SU-DHL-6 (cell line): ENCODE data around the gene OBP2A.

Experiments
- EZH2phosphoT487 ChIP-seq: fragments of 200-600 bp; sonication (generic), shearing (Covaris generic); conservative IDR thresholded peaks from 2 replicates; pipeline ENCODE4 v1.6.1; 2018; ENCODE audit warnings: mild to moderate bottlenecking, antibody characterized with exemption, low read length, moderate library complexity, mixed read lengths
- TF ChIP-seq, protein P1 (sequence below): fragments of 200-600 bp; sonication (generic); IDR thresholded peaks from one replicate; pipeline ENCODE4 v1.5.1; 2017; ENCODE audit warnings: antibody characterized with exemption, mild to moderate bottlenecking, low read length, moderate library complexity; ENCODE audit not compliant: insufficient read depth, poor library complexity, severe bottlenecking

DNA sequence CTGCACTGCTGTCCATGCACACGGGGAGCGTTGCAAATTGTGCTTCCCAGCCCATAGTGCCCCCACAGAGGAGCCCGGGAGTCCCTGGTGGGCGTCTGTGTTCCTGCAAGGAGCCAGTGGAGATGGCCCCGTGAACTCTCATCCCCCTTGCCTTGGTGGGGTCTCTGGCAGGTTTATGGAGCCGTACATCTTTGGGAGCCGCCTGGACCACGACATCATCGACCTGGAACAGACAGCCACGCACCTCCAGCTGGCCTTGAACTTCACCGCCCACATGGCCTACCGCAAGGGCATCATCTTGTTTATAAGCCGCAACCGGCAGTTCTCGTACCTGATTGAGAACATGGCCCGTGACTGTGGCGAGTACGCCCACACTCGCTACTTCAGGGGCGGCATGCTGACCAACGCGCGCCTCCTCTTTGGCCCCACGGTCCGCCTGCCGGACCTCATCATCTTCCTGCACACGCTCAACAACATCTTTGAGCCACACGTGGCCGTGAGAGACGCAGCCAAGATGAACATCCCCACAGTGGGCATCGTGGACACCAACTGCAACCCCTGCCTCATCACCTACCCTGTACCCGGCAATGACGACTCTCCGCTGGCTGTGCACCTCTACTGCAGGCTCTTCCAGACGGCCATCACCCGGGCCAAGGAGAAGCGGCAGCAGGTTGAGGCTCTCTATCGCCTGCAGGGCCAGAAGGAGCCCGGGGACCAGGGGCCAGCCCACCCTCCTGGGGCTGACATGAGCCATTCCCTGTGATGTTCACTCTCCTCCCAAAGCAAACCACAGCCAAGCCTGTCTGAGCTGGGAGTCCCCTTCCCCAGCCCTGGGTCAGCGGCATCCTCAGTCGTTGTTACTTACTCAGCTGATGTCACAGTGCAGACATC lies 42.3 kb upstream of the OBP2A start:
- TF ChIP-seq, protein P1, sequence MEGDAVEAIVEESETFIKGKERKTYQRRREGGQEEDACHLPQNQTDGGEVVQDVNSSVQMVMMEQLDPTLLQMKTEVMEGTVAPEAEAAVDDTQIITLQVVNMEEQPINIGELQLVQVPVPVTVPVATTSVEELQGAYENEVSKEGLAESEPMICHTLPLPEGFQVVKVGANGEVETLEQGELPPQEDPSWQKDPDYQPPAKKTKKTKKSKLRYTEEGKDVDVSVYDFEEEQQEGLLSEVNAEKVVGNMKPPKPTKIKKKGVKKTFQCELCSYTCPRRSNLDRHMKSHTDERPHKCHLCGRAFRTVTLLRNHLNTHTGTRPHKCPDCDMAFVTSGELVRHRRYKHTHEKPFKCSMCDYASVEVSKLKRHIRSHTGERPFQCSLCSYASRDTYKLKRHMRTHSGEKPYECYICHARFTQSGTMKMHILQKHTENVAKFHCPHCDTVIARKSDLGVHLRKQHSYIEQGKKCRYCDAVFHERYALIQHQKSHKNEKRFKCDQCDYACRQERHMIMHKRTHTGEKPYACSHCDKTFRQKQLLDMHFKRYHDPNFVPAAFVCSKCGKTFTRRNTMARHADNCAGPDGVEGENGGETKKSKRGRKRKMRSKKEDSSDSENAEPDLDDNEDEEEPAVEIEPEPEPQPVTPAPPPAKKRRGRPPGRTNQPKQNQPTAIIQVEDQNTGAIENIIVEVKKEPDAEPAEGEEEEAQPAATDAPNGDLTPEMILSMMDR = no peak
- TF ChIP-seq EZH2phosphoT487 = no peak
